Measurements from ENCODE around the gene ACVR1B. TPM values are rescaled to one million over a fixed set of nuclear protein-coding genes. Genes with fewer than 3 reads are reported as not detected.

Gene ACVR1B
- total RNA-seq, 1 experiment from 2014 or later: 13.4 TPM

GRCh38 chr12:52010692-52011601 is 59.4 kb downstream of the ACVR1B start:
- intact Hi-C loops (cut with micrococcal nuclease; ENCODE audit: unreplicated experiment): no loop called here

GRCh38 chr12:52011602-52012214 is 60.2 kb downstream of the ACVR1B start:
- intact Hi-C loops (cut with micrococcal nuclease; ENCODE audit: unreplicated experiment): no loop called here
- ChIA-PET POLR2A (ENCODE audit: unreplicated experiment) (no interaction called here), CTCF (no interaction called here)

More at GRCh38 chr12:52010692-52011601, 59.4 kb downstream of the ACVR1B start:
- Histone ChIP-seq H3K36me3 (ENCODE audit: low read depth) (no peaks in the 10 kb centered on the region), H3K4me2 (no peak overlapping the region), H3F3A (ENCODE audit: insufficient read depth, low read depth) (no peaks in the 10 kb centered on the region), H3K27me3 (ENCODE audit: insufficient read depth, low read depth) (no peaks in the 10 kb centered on the region), H3K79me2 (ENCODE audit: low read depth) (no peaks in the 10 kb centered on the region), H3K4me3 (no peak overlapping the region), H4K20me1 (ENCODE audit: insufficient read depth) (no peaks in the 10 kb centered on the region), H3K4me1 (replicated peaks; ENCODE audit: insufficient read depth) (no peaks in the 10 kb centered on the region), H3K9me2 (ENCODE audit: insufficient read depth) (no peaks in the 10 kb centered on the region), H3K27ac (no peak overlapping the region), H2AFZ (no peak overlapping the region), H3K9me3 (ENCODE audit: insufficient read depth, low read depth) (no peaks in the 10 kb centered on the region)
- no peak for TF ChIP-seq EZH2 (IDR thresholded peaks at IDR 0.05; ENCODE audit: low read depth)
- TF ChIP-seq CTCF (conservative IDR thresholded peaks at IDR 0.05): no peak
- CTCF ChIA-PET: no interaction called here
- no peak for DNase-seq
- BruUV-seq (replicated peaks): no TSS peak
- POLR2A ChIA-PET (ENCODE audit: unreplicated experiment): no interaction called here

More at GRCh38 chr12:52011602-52012214, 60.2 kb downstream of the ACVR1B start:
- no peaks in the 10 kb centered on the region for H4K20me1 ChIP-seq (ENCODE audit: insufficient read depth)
- H3K9me3 ChIP-seq (ENCODE audit: insufficient read depth, low read depth): no peaks in the 10 kb centered on the region
- H3K79me2 ChIP-seq (ENCODE audit: low read depth): no peaks in the 10 kb centered on the region
- no peaks in the 10 kb centered on the region for H3K9me2 ChIP-seq (ENCODE audit: insufficient read depth)
- no peaks in the 10 kb centered on the region for H3K27me3 ChIP-seq (ENCODE audit: insufficient read depth, low read depth)
- BruUV-seq (replicated peaks): no TSS peak
- no peaks in the 10 kb centered on the region for H3K36me3 ChIP-seq (ENCODE audit: low read depth)
- H3F3A ChIP-seq (ENCODE audit: insufficient read depth, low read depth): no peaks in the 10 kb centered on the region
- H3K4me3 ChIP-seq: no peak overlapping the region
- DNase-seq: no peak
- no peak overlapping the region for H3K27ac ChIP-seq
- H3K4me2 ChIP-seq: no peak overlapping the region
- no peaks in the 10 kb centered on the region for H3K4me1 ChIP-seq (replicated peaks; ENCODE audit: insufficient read depth)
- TF ChIP-seq CTCF (conservative IDR thresholded peaks at IDR 0.05) (no peak), EZH2 (IDR thresholded peaks at IDR 0.05; ENCODE audit: low read depth) (no peak)
- no peak overlapping the region for H2AFZ ChIP-seq

All from PC-9 (cell line).